Astrocyte (in vitro differentiated cells and primary cell): Measurements from ENCODE around the gene CNP.

Source experiments
- CTCF ChIP-seq: IDR thresholded peaks from 2 replicates; pipeline ENCODE4 v1.5.1; 2011; ENCODE audit warnings: low read depth, mild to moderate bottlenecking, inconsistent platforms, low read length, moderate library complexity; ENCODE audit not compliant: insufficient read depth
- EZH2 ChIP-seq: IDR thresholded peaks from 2 replicates; pipeline ENCODE4 v1.6.1; 2012; ENCODE audit warnings: mild to moderate bottlenecking, low read length, inconsistent platforms; ENCODE audit not compliant: insufficient read depth

- TF ChIP-seq CTCF, result no peak
- TF ChIP-seq EZH2, result no peak
These were observed 7.6 kb upstream of the CNP start for GRCh38 chr17:41959030-41959335.
